Activated CD8-positive, alpha-beta memory T cell treated with anti-CD3 and anti-CD28 coated beads for 1 hour (primary cell): Measurements from ENCODE around the gene LMF2.

Source experiments
- DNase-seq, 2 donors: peaks; one replicate each; pipeline ENCODE4 v3.0.0-alpha.2; 2020; ENCODE audit warnings: low read depth in 1 of 2; ENCODE audit errors: extremely low read depth in 1 of 2

LMF2 gene

DNA sequence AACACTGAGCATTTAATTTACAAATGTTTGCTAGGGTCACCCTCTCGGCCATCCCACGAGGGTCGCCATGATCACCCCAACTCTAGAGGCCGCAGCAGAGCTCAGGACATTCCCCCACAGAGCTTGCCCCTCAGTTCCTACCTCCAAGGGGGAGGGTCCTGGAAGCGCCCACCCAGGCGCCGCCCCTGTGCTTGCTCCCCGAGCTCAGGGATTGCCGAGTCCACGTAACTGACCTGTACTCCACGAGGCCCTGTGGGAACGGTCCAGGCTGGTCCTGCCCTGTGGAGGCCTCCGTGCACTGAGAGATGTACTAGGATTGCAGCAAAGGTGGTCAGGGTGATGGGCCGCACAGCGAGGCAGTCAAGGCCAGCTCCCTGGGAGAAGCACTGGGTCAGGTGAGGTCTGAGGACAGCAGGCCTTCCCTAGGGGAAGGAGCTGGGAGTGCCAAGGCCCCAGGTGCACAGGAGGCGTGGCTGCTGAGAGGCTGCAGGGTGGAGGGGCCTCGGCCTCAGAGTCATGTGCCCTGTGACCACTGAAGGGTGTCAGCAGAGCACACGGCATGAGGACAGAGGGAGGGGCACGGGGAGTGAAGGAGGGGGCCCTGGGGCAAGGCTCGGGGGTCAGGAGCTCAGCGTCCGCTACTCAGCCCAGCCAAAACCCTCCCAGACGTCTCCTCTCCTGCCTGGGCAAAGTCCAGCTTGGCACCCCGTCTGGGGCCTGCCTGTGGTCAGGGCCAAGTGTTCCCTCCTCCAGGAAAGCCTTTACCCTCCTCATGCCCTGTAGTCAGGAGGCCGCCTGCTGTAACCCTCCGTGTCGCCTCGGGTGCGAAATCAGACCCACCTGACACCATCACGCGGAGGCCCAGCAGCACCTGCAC is 23.3 kb downstream of the LMF2 start:
- DNase-seq = no peak

- no peak for DNase-seq
Measured at GRCh38 chr22:50483556-50483955, 23.9 kb downstream of the LMF2 start.

DNA sequence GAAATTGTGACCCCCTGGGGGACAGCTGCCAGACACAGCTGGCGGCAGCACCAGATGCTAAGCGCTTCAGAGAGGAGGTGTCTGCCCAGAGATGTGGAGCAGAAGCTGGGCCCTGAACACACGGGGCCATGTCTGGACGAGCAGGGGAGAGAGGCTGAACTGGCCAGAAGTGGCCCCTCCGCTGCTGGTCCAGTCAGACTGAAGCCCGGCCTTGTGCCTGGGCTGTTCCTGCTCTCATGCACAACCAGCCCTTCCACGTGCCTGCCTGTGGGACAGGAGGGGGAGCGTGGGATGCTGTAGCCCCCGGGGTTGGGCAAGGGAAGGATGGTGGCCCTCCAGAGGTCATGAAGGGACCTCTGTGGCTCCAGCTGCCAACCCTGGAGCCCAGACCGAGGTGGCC is 24.4 kb downstream of the LMF2 start:
- no peak for DNase-seq

- DNase-seq = no peak
Measured at GRCh38 chr22:50482107-50483074, 25.1 kb downstream of the LMF2 start.

DNA sequence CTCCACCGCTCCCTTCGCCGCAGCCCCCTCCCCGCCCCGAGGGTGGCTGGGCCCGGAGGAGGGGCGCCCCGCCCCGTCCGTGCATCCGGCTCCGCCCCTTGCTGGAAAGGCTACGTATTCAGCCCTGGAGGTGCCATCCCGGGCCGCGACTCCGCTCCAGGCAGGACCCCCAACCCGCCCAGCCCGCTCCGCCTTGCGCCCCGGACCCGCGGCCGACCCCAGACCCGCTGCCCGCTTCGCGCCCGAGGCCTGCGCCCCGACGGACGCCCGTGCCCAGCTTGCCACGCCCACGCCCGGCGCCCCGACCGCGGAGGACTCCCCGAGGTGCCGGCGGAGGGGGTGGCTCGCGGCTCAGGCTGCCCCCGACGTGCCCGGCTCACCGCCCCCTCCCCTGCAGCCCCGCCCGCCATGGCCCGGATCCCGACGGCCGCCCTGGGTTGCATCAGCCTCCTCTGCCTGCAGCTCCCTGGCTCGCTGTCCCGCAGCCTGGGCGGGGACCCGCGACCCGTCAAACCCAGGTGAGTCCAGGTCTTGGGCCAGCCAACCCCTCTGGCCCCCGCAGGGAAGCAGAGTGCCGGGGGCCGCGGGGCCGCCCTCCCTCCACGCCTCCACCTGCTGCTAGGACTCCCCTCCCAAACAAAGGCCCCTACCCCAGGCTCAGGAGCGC is 25.9 kb downstream of the LMF2 start, which contains the start of gene ADM2:
TSS of gene ADM2 (plus strand) at position 104 of the 667 bp plus-strand sequence. CDS start at position 409, 305 bp downstream.
- peak in 1 of 2 donors; percentile 45 for DNase-seq

DNA sequence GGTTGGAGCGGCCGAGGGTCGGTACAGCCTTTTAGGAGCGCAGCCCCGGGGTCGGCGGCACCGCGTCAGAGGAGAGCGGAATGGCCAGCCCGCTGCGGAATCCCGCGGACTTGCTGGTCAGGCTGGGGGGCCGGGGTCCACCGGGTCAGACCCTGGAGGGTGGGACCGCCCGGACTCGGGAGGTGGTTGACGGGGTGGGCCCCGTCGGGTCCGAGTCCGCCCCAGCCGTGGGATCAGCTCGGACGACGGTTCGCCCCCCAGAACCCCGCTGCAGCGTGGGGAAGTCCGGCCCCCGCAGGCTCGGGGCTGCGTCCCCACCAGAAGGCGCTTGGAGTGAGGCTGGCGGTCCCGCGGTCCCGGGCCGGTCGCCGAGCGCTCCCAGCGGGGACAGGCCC is 26.5 kb downstream of the LMF2 start:
- no peak for DNase-seq

DNA sequence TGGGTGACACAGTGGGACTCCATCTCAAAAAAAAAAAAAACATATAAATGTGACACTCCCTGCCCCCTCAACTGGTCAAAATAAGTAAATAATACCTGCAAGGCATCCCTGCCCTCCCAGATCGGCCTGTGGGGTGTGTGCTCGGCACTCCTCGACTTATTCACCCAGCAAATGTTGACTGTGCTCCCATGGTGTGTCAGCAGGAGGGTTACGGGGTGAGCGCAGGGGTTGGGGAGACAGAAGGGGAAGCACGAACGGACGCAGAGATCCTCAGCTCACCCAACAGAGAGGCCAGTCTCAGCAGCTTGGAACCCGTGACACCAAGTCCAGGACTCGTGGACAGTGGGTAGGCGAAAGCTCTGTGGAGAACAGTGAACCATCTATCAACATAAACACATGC is 27.8 kb downstream of the LMF2 start:
- DNase-seq = no peak

- DNase-seq = no peak
Measured at GRCh38 chr22:50477923-50478322, 29.6 kb downstream of the LMF2 start.

GRCh38 chr22:50476868-50477267 is 30.6 kb downstream of the LMF2 start:
- DNase-seq = no peak

DNA sequence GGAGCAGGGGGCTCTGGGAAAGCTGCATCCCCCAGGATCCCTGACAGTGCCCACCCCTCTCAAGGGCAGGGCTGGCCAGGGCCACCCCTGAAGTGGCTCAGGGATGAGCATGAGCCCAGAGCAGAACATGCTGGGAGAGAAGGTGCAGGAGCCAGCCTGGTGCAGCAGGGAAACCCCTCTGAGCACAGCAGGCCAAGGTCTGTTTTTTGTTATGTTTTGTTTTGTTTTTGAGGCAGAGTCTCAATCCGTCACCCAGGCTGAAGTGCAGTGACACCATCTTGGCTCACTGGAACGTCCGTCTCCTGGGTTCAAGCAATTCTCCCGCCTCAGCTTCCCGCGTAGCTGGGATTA is 31.9 kb downstream of the LMF2 start:
- no peak for DNase-seq

- DNase-seq = peak; percentile 52 to 84
Measured at GRCh38 chr22:50474710-50475651, 32.5 kb downstream of the LMF2 start, which contains the start of gene SBF1. Gene SBF1 (minus strand): TSS chr22:50475035. CDS start chr22:50474840, 195 bp downstream.

GRCh38 chr22:50473855-50474671 is 33.4 kb downstream of the LMF2 start:
- no peak for DNase-seq

DNA sequence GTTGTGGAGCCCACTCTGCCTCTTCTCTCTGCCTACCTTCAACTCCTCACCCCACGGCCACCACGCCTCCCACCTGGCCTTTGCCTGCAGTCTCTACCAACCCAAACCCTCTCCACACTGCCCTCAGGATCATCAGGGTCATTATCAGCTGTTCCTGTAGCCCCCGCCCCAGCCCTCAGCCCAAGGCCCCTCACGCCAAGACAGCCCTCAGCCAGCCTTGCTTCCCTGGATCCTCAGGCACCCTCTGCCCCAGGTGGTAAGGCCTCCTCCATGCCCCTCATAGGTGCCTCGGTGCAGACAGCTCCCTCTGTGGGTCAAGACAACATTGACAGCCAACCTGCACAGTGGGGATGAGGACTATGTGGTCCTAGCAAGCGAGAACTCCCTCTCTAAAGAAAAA is 34.4 kb downstream of the LMF2 start:
- DNase-seq = peak; percentile 28 to 33

DNA sequence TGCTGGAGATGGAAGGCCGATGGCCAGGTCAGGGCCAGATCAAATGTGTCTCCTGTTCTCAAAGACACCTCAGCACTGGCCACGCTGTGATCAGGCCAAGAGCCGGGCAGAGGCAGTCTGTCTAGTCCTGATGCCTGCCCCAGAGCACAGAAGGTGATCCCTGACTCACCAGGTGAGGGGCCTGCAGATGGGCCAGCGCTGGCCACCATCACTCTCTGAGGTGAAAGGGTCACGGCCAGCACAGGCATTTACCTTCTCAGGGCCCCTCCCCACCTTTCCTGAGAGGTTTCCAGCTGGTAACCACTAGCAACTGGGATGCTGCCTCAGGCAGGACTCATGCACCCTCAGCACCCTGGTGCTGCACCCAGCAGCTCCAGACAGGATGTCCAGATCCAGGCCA is 35.5 kb downstream of the LMF2 start:
- DNase-seq = no peak

GRCh38 chr22:50471197-50471847 is 36.2 kb downstream of the LMF2 start:
- no peak for DNase-seq

- DNase-seq = no peak
Measured at GRCh38 chr22:50470491-50470890, 37.0 kb downstream of the LMF2 start.

- peak; percentile 93 to 96 for DNase-seq
Measured at GRCh38 chr22:50469377-50470305, 37.9 kb downstream of the LMF2 start.
